Naive thymus-derived CD8-positive, alpha-beta T cell (primary cell): ENCODE results near the gene METTL26. TPM values are rescaled to one million over a fixed set of nuclear protein-coding genes. Genes with fewer than 3 reads are reported as not detected.

Source experiments
- ATAC-seq, 2 donors: fragments of 150-1000 bp; cut with Tn5 transposase in 1 of 2; sonication (Bioruptor Pico), chemical (Tn5 transposase) in 1 of 2; 1 replicate in 1 of 2; 2 replicates in 1 of 2; pipeline ENCODE4 v1.10.0; 2021; ENCODE audit warnings: mild to moderate bottlenecking in 2 of 2, moderate library complexity in 2 of 2
- POLR2A ChIA-PET: fragments of 350-600 bp; sonication (Branson Sonifier 250); formaldehyde crosslinking; loops from one replicate; lab custom pipeline; 2021; ENCODE audit warnings: antibody characterized with exemption; lab: Charles Lee
- DNase-seq, 10 donors: peaks; one replicate each; pipeline versions ENCODE4 v3.0.0 to v3.0.0-alpha.2; 2020 to 2022
- H3K27ac Mint-ChIP-seq, 10 donors: one replicate each; pipeline ENCODE4 v1.8.0; 2020 to 2022; ENCODE audit warnings: mild to moderate bottlenecking in 10 of 10, mixed read lengths in 10 of 10, moderate library complexity in 4 of 10, inconsistent platforms in 1 of 10
- H3K27me3 Mint-ChIP-seq, 5 donors: one replicate each; pipeline ENCODE4 v1.8.0; 2021 to 2022; ENCODE audit warnings: mixed read lengths in 5 of 5
- H3K36me3 Mint-ChIP-seq, 3 donors: one replicate each; pipeline ENCODE4 v1.8.0; 2020 to 2022; ENCODE audit warnings: mixed read lengths in 3 of 3, mild to moderate bottlenecking in 2 of 3, inconsistent platforms in 1 of 3
- H3K4me1 Mint-ChIP-seq, 4 donors: one replicate each; pipeline ENCODE4 v1.8.0; 2021 to 2022; ENCODE audit warnings: mixed read lengths in 4 of 4
- H3K4me3 Mint-ChIP-seq, 10 donors: one replicate each; pipeline ENCODE4 v1.8.0; 2020 to 2022; ENCODE audit warnings: mild to moderate bottlenecking in 10 of 10, mixed read lengths in 10 of 10, moderate library complexity in 6 of 10, inconsistent platforms in 1 of 10
- H3K9me3 Mint-ChIP-seq, 9 donors: one replicate each; pipeline ENCODE4 v1.8.0; 2020 to 2022; ENCODE audit warnings: mixed read lengths in 9 of 9, mild to moderate bottlenecking in 3 of 9, inconsistent platforms in 1 of 9, moderate library complexity in 1 of 9
- polyA plus RNA-seq, 3 donors: library from polyadenylated mRNA; unstranded; fragments of 300-500 nt; fragmentation: Illumina TruSeq; gene quantifications; one replicate each; pipeline ENCODE4 v1.2.3, GENCODE V29; 2021
- total RNA-seq, 8 experiments: library from RNA in 2 of 8; stranded (reverse) in 2 of 8; gene quantifications; one replicate each; pipeline ENCODE4 v1.2.3 and lab custom pipeline; 2021 to 2026

The METTL26 gene
- total and polyA plus RNA-seq, 5 experiments from 2014 or later: 69.2 to 98.4 (median 88.4) TPM

DNA sequence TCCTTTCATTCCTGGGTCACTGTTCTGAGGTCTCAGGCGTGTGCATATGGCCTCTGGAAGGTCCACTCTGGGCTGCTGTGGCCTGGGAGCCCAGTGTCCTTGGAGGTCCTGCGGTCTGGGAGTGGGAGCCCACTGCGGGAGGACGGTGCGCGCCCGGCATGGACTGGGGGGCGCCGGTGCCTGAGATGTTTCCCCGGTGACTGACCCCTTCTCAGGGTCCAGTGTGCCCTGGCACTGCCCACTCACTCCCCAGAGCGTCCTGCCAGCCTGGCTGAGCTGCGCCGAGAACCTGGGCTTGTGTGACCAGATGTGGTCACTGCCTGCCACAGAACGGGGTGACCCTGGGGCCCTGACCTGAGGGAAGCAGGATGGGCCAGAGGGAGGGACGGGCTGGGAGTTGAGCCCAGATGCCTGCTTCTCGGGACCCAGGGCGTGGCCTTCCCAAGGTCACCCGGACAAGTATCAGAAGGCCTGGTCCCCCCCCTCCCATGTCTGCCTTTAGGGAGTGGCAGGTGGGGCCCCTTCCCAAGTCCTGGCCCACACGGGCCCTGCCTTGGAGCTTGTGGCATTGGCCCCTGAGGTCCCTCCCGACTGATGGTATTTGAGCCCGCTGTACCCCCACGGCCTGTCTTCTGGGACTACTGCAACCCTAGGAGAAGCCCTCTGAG, 38.2 kb upstream of the METTL26 start:
- H3K4me3 Mint-ChIP-seq: peak overlapping the region in 1 of 10 donors; percentile 66

DNA sequence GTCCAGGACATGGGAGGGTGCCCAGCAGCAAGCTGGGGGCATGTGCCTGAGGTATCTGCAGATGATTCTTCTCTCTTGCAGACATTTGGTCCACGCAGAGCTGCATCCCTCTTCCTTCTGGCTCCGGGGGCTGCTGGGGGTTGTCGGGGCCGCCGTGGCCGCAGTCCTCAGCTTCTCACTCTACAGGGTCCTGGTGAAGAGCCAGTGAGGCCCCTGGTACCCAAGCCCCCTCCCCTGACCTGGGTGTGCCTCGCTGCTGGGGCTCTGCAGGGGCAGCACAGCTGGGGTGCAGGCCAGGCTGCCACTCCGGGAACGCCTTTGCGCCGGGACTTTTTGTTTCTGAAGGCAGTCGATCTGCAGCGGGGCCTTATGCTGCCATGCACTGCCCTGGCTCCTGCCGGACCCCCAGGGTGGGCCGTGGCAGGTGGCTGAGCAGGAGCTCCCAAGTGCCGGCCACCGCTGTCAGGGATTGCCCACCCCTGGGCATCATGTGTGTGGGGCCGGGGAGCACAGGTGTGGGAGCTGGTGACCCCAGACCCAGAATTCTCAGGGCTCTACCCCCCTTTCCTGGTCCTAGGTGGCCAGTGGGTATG, 37.4 kb upstream of the METTL26 start:
- Mint-ChIP-seq H3K27me3 (peaks cover 0 to 2% (median 0%) of the 10 kb centered on the region in 5 donors), H3K4me1 (peaks cover 1 to 24% (median 11%) of the 10 kb centered on the region in 4 donors), H3K27ac (no peak overlapping the region), H3K36me3 (peaks cover 0 to 19% (median 0%) of the 10 kb centered on the region in 3 donors), H3K9me3 (no peaks in the 10 kb centered on the region), H3K4me3 (no peak overlapping the region)
- ATAC-seq (no peak), DNase-seq (no peak)
- POLR2A ChIA-PET: interaction anchor here (0.6 to 1.5 kb wide), 5 partner anchors 11 to 481 kb away, joined by 3 to 8 read pairs (median 4); partner anchors contain the start of genes ANTKMT and JMJD8

More for the DNA sequence above, 38.2 kb upstream of the METTL26 start:
- H3K36me3 Mint-ChIP-seq: peaks cover 0 to 19% (median 0%) of the 10 kb centered on the region in 3 donors
- H3K27me3 Mint-ChIP-seq: peaks cover 0 to 2% (median 0%) of the 10 kb centered on the region in 5 donors
- H3K27ac Mint-ChIP-seq: no peak overlapping the region
- ATAC-seq: no peak
- H3K4me1 Mint-ChIP-seq: peaks cover 3 to 23% (median 9%) of the 10 kb centered on the region in 4 donors
- DNase-seq: no peak
- POLR2A ChIA-PET: interaction anchor here (1.5 to 2.7 kb wide), 3 partner anchors 10 to 26 kb away, joined by 3 to 14 read pairs (median 4); partner anchors contain the start of genes JMJD8 and WDR24
- no peaks in the 10 kb centered on the region for H3K9me3 Mint-ChIP-seq

DNA sequence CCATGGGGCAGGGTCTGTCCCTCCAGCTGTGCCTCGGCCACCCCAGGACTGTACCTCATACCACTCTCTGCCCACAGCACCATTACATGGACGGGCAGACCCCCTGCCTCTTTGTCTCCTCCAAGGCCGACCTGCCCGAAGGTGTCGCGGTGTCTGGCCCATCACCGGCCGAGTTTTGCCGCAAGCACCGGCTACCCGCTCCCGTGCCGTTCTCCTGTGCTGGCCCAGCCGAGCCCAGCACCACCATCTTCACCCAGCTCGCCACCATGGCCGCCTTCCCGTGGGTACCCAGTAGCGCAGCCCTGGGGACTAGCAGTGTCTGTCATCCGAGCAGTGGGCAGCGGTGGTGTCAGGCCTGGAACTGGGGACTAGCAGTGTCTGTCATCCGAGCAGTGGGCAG, 36.7 kb upstream of the METTL26 start:
- Mint-ChIP-seq H3K4me1 (peaks cover 1 to 24% (median 12%) of the 10 kb centered on the region in 4 donors), H3K27me3 (peaks cover 0 to 2% (median 0%) of the 10 kb centered on the region in 5 donors), H3K9me3 (no peaks in the 10 kb centered on the region), H3K4me3 (no peak overlapping the region), H3K36me3 (peaks cover 0 to 19% (median 0%) of the 10 kb centered on the region in 3 donors), H3K27ac (no peak overlapping the region)
- POLR2A ChIA-PET: interaction anchor here (0.8 to 1.3 kb wide), 3 partner anchors 17 to 48 kb away, joined by 3 to 8 read pairs (median 4); partner anchors contain the start of gene ANTKMT
- no peak for ATAC-seq
- DNase-seq: no peak

DNA sequence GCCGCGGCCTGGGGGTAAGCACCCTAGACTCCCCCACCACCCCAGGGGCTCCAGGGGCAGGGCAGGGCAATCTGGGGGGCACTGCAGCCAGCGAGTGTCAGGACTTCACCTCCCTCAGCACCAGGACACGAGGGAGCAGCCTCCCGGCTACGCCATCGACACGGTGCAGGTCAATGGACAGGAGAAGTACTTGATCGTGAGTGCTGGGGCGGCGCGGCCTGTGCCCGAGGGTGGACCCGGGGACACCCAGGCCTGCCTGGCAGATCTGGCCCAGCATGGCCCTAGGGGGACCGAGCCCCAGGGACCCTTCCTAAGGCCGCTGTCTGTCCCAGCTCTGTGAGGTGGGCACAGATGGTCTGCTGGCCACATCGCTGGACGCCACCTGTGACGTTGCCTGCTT, 36.3 kb upstream of the METTL26 start:
- Mint-ChIP-seq H3K4me3 (no peak overlapping the region), H3K27me3 (peaks cover 0 to 2% (median 0%) of the 10 kb centered on the region in 5 donors), H3K4me1 (peaks cover 1 to 28% (median 16%) of the 10 kb centered on the region in 4 donors), H3K27ac (no peak overlapping the region), H3K9me3 (no peaks in the 10 kb centered on the region), H3K36me3 (peaks cover 0 to 19% (median 0%) of the 10 kb centered on the region in 3 donors)
- ATAC-seq (no peak), DNase-seq (no peak)
- POLR2A ChIA-PET: interaction anchor here (1.3 kb wide), 1 partner anchor 23 kb away, joined by 8 read pairs; no protein-coding TSS in a partner anchor

DNA sequence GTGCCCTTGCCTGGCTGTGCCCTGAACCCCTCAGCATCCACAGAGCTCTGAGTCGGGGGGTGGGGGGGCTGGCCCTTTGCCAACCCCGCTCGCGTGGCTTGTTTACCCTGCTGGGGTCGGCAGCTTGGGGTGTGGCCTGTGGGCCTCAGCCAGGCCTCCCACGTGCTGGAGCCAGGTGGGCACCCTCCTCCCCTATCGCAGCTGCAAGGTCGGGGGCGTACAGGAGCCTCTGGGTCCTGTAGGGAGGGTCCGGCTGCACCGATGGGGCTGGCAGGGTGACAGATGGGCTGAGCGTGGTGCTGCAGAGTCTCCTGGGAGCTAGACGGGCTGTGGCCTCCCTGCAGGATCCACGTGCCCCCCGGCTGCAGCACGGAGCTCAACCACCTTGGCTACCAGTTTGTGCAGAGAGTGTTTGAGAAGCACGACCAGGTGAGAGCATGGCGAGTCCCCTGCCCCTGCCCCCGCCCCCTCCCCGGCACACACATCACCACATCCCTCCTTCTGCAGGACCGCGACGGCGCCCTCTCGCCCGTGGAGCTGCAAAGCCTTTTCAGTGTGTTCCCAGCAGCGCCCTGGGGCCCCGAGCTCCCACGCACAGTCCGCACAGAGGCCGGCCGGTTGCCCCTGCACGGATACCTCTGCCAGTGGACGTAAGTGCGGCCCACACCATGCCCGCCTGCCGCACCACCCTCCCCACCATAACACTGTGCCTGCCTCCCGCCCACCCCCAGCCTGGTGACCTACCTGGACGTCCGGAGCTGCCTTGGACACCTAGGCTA, 35.4 kb upstream of the METTL26 start:
- Mint-ChIP-seq H3K4me3 (peak overlapping the region in 2 of 10 donors; percentile 9 to 58), H3K27ac (no peak overlapping the region), H3K36me3 (peaks cover 0 to 19% (median 0%) of the 10 kb centered on the region in 3 donors), H3K9me3 (no peaks in the 10 kb centered on the region), H3K27me3 (peaks cover 0 to 2% (median 0%) of the 10 kb centered on the region in 5 donors), H3K4me1 (peaks cover 1 to 27% (median 16%) of the 10 kb centered on the region in 4 donors)
- DNase-seq (no peak), ATAC-seq (no peak)
- POLR2A ChIA-PET: interaction anchor here (0.6 to 7.9 kb wide), 3 partner anchors 9 to 650 kb away, joined by 3 to 95 read pairs (median 4); partner anchors contain the start of genes JMJD8, STUB1 and WDR24

DNA sequence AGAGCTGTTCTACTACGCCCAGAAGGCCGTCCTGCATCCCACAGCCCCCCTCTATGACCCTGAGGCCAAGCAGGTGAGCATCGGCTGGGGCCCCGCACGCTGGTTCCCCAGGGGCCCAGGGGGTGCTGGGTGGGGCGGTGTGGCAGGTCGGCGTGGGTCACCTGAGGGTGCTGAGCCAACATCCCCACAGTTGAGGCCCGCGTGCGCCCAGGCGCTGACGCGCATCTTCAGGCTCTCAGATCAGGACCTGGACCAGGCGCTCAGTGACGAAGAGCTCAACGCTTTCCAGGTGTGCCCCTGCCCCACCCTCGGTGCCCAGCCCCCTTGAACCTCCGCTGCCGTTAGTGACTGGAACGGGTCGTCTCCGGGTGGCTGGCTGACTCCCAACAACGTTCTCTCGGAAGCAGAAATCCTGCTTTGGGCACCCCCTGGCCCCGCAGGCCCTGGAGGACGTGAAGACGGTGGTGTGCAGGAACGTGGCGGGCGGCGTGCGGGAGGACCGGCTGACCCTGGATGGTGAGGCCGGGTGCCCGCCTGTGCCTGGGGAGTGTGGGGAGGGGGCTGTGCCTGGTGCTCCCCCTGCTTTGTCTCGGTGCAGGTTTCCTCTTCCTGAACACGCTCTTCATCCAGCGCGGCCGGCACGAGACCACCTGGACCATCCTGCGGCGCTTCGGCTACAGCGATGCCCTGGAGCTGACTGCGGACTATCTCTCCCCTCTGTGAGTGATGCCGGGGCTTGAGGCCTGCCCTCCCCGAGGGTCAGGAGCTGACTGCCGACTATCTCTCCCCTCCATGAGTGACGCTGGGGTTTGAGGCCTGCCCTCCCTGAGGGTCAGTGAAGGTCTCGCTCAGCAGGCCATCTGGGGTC, 34.6 kb upstream of the METTL26 start:
- DNase-seq: no peak
- no peaks in the 10 kb centered on the region for H3K9me3 Mint-ChIP-seq
- no peaks in the 10 kb centered on the region for H3K27me3 Mint-ChIP-seq
- peaks cover 0 to 19% (median 0%) of the 10 kb centered on the region in 3 donors for H3K36me3 Mint-ChIP-seq
- H3K4me1 Mint-ChIP-seq: peaks cover 1 to 26% (median 16%) of the 10 kb centered on the region in 4 donors
- POLR2A ChIA-PET: interaction anchor here (0.6 to 7.9 kb wide), 5 partner anchors 10 to 651 kb away, joined by 3 to 95 read pairs (median 4); partner anchors contain the start of genes JMJD8, METTL26, STUB1 and WDR24
- peak overlapping the region in 4 of 10 donors; percentile 18 to 58 (median 48) for H3K4me3 Mint-ChIP-seq
- no peak for ATAC-seq
- no peak overlapping the region for H3K27ac Mint-ChIP-seq

DNA sequence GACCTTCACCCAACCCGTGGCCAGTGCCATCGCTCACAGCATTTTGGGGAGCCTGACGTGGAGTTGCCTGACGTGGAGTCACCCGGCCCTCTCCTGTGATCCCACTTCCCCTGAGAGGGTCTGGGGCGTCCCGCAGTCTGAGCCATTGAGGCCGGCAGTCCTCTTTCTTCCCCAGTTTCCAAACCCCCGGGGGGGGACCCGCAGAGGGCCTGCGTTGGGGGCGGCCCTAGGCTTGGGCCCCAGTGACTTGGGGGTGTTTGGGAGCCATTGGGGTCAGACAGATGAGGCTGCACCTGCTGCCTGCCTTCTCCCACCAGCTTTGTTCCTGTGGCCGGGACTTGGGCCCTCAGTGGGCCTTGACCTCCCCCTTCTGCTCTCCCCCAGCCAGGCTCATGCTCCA, 33.6 kb upstream of the METTL26 start:
- ATAC-seq: no peak
- Mint-ChIP-seq H3K36me3 (peaks cover 0 to 18% (median 0%) of the 10 kb centered on the region in 3 donors), H3K9me3 (no peaks in the 10 kb centered on the region), H3K27me3 (no peaks in the 10 kb centered on the region), H3K4me3 (peak overlapping the region in 9 of 10 donors; percentile 11 to 85 (median 39)), H3K4me1 (peaks cover 1 to 19% (median 10%) of the 10 kb centered on the region in 4 donors), H3K27ac (peak overlapping the region in 4 of 10 donors; percentile 43 to 75 (median 60))
- no peak for DNase-seq
- POLR2A ChIA-PET: interaction anchor here (1.0 to 7.9 kb wide), 3 partner anchors 11 to 33 kb away, joined by 3 to 95 read pairs (median 16); partner anchors contain the start of genes JMJD8, METTL26 and STUB1

DNA sequence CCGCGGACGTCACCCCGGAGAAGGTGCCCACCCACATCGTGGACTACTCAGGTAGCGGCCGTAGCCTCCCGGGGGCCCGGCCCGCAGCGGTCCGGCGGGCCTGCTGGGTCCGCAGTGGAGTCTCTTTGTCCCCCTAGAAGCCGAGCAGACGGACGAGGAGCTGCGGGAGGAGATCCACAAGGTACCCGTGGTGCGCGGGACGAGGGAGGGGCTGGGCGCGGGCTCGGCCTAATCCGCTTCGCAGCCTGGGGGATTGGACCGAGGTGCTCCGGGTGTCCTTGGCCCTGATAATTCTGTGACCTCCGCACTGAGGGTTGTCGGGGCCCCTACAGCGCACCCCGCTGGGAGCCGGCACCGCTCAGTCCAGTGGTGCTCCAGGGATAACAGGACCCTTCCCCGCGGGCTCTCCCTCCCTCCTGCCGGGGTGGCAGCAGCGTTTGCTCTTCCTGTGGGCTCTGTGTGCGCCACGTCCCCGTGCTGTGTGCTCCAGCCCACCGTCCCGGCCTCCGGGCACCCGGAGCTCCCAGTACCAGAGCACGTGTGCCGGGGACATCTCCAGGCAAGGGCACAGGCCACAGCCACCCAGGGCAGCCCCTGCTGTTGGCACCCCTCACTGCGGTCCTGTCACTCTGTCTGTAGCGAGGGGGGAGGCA, 32.5 kb upstream of the METTL26 start:
- H3K9me3 Mint-ChIP-seq: no peaks in the 10 kb centered on the region
- H3K27me3 Mint-ChIP-seq: no peaks in the 10 kb centered on the region
- H3K36me3 Mint-ChIP-seq: peaks cover 0 to 18% (median 0%) of the 10 kb centered on the region in 3 donors
- ATAC-seq (peak; percentile 11 to 14), DNase-seq (no peak)
- peak overlapping the region; percentile 56 to 85 (median 76) for H3K4me3 Mint-ChIP-seq
- peaks cover 0 to 19% (median 10%) of the 10 kb centered on the region in 4 donors for H3K4me1 Mint-ChIP-seq
- POLR2A ChIA-PET: interaction anchor here (1.1 to 7.9 kb wide), 8 partner anchors 12 to 71 kb away, joined by 3 to 95 read pairs (median 8); partner anchors contain the start of genes JMJD8, METTL26, STUB1 and WDR24
- H3K27ac Mint-ChIP-seq: peak overlapping the region in 6 of 10 donors; percentile 68 to 80 (median 70)

DNA sequence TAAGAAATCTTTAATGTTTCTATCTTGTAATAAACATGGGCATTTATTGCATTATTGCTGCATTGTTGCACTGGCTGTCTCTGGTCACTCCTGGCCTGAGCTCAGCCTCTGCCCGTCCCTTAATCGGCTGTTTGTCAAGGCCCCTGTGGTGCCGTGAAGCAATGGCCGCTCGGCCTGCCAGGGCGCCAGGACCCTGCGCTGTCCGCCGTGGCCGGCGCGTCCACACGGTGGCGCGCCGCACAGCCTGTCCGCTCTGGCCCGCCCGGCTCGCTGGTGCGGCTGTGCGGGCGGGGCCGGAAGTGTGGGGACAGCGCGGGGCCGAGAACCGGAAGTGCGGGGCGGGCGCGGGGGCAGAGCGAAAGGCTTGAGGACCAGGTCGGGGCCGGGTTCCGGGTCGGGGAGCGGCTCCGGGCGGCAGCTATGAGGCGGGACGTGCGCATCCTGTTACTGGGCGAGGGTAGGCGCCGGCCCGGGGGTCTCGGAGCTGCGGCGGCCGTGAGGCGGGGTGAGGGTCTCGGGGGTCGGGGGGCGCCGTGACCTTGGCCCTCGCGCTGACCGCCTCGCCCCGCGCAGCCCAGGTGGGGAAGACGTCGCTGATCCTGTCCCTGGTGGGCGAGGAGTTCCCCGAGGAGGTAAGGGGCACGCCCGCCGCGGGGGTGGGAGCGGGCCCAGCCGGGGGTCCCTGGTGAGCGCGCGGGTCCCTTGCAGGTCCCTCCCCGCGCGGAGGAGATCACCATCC, 31.8 kb upstream of the METTL26 start, which contains the start of gene RHOT2:
Gene RHOT2, plus strand, starts transcription at position 353 of the 739 bp plus-strand sequence. Its CDS starts 68 bp downstream, at position 421.
- DNase-seq: peak; percentile 79 to 92 (median 86)
- ATAC-seq: peak; percentile 88 to 94
- peak within 1 kb of the TSS in 9 of 10 donors; percentile 79 to 96 (median 87) for H3K27ac Mint-ChIP-seq
- no peaks in the 10 kb centered on the region for H3K27me3 Mint-ChIP-seq
- H3K36me3 Mint-ChIP-seq: peaks cover 0 to 13% (median 0%) of the 10 kb centered on the region in 3 donors
- peak within 1 kb of the TSS; percentile 65 to 87 (median 80) for H3K4me3 Mint-ChIP-seq
- no peaks in the 10 kb centered on the region for H3K9me3 Mint-ChIP-seq
- H3K4me1 Mint-ChIP-seq: peaks cover 0 to 17% (median 11%) of the 10 kb centered on the region in 4 donors
- POLR2A ChIA-PET: interaction anchor here (0.6 to 7.9 kb wide), 11 partner anchors 11 to 71 kb away, joined by 3 to 95 read pairs (median 4); partner anchors contain the start of genes JMJD8, METTL26, STUB1 and WDR24
